Cardiac muscle cell (in vitro differentiated cells and primary cell): ENCODE results near the gene PLOD1. TPM values are rescaled to one million over a fixed set of nuclear protein-coding genes. Genes with fewer than 3 reads are reported as not detected.

Source experiments
- DNase-seq, 2 donors: peaks; one replicate each; pipeline versions ENCODE4 v3.0.0 to v3.0.0-alpha.2; 2010 to 2017; ENCODE audit warnings: low read depth in 1 of 2, low spot score in 1 of 2
- H3K27ac ChIP-seq: fragments of 200-600 bp; sonication (generic); 2 replicates; pipeline ENCODE4 v1.5.1; 2016
- H3K27me3 ChIP-seq: fragments of 200-600 bp; sonication (generic); 2 replicates; pipeline ENCODE4 v1.6.0; 2016; ENCODE audit warnings: control low read depth
- H3K36me3 ChIP-seq: fragments of 200-600 bp; sonication (generic); 2 replicates; pipeline ENCODE4 v1.5.1; 2016; ENCODE audit warnings: control low read depth
- H3K4me1 ChIP-seq: fragments of 200-600 bp; sonication (generic); 2 replicates; pipeline ENCODE4 v1.8.1; 2017; ENCODE audit warnings: low read depth, mild to moderate bottlenecking, mixed run types
- H3K4me3 ChIP-seq: fragments of 200-600 bp; sonication (generic); 2 replicates; pipeline ENCODE4 v1.5.1; 2016; ENCODE audit warnings: mild to moderate bottlenecking
- H3K9me3 ChIP-seq: fragments of 200-600 bp; sonication (generic); 2 replicates; pipeline ENCODE4 v1.5.1; 2017; ENCODE audit warnings: low read depth, mild to moderate bottlenecking, control low read depth
- CTCF ChIP-seq: IDR thresholded peaks from 2 replicates; pipeline ENCODE4 v1.5.1; 2012; ENCODE audit warnings: low read depth, mild to moderate bottlenecking, low read length
- polyA plus RNA-seq: library from polyadenylated mRNA; unstranded; fragments of >200 nt; fragmentation: Nextera tagmentation; extraction: Ambion mirVana; gene quantifications from 2 replicates; pipeline ENCODE4 v1.2.1, GENCODE V29; 2016
- total RNA-seq: library from RNA; depleted of rRNA; stranded (reverse); fragments of >200 nt; gene quantifications from 2 replicates; pipeline ENCODE4 v1.2.3, GENCODE V29; 2016

Gene PLOD1
- total and polyA plus RNA-seq, 2 experiments from 2014 or later = 149 to 185 TPM

- TF ChIP-seq CTCF = no peak
- Histone ChIP-seq H3K27me3 (no peaks in the 10 kb centered on the region), H3K9me3 (no peaks in the 10 kb centered on the region), H3K27ac (no peak overlapping the region), H3K4me3 (no peak overlapping the region), H3K36me3 (peaks cover 40% of the 10 kb centered on the region), H3K4me1 (no peaks in the 10 kb centered on the region)
- no peak for DNase-seq
Measured at GRCh38 chr1:11952455-11953109, 18.1 kb downstream of the PLOD1 start.

- Histone ChIP-seq H3K27me3 (no peaks in the 10 kb centered on the region), H3K4me3 (no peak overlapping the region), H3K4me1 (no peaks in the 10 kb centered on the region), H3K27ac (no peak overlapping the region), H3K9me3 (no peaks in the 10 kb centered on the region), H3K36me3 (peaks cover 55% of the 10 kb centered on the region)
- no peak for TF ChIP-seq CTCF
- DNase-seq = no peak
Measured at GRCh38 chr1:11955221-11955620, 20.7 kb downstream of the PLOD1 start.

GRCh38 chr1:11957398-11957797 is 22.9 kb downstream of the PLOD1 start:
- no peaks in the 10 kb centered on the region for H3K4me1 ChIP-seq
- peaks cover 45% of the 10 kb centered on the region for H3K36me3 ChIP-seq
- H3K4me3 ChIP-seq = no peak overlapping the region
- no peak for DNase-seq
- no peaks in the 10 kb centered on the region for H3K9me3 ChIP-seq
- H3K27ac ChIP-seq = no peak overlapping the region
- no peaks in the 10 kb centered on the region for H3K27me3 ChIP-seq
- no peak for TF ChIP-seq CTCF

GRCh38 chr1:11957897-11958296 is 23.4 kb downstream of the PLOD1 start:
- Histone ChIP-seq H3K4me3 (no peak overlapping the region), H3K36me3 (peaks cover 46% of the 10 kb centered on the region), H3K4me1 (no peaks in the 10 kb centered on the region), H3K9me3 (no peaks in the 10 kb centered on the region), H3K27me3 (no peaks in the 10 kb centered on the region), H3K27ac (no peak overlapping the region)
- no peak for DNase-seq
- no peak for TF ChIP-seq CTCF

GRCh38 chr1:11960276-11960675 is 25.8 kb downstream of the PLOD1 start:
- Histone ChIP-seq H3K9me3 (no peaks in the 10 kb centered on the region), H3K4me3 (no peak overlapping the region), H3K36me3 (peaks cover 53% of the 10 kb centered on the region), H3K4me1 (no peaks in the 10 kb centered on the region), H3K27ac (no peak overlapping the region), H3K27me3 (no peaks in the 10 kb centered on the region)
- no peak for TF ChIP-seq CTCF
- DNase-seq = no peak
